Glomerular endothelial cell (primary cell): Measurements from ENCODE around the gene NDUFAB1. TPM values are rescaled to one million over a fixed set of nuclear protein-coding genes. Genes with fewer than 3 reads are reported as not detected.
"Not testable (repeated sequence)": the region's sequence is repeated elsewhere in the genome, so short reads cannot be mapped to it uniquely, and the experiment has no call there.

ENCODE experiments used
- DNase-seq: peaks from one replicate; pipeline ENCODE4 v3.0.0-alpha.2; 2011; ENCODE audit warnings: low read depth, low spot score; ENCODE audit errors: extremely low read depth
- total RNA-seq: library from RNA; depleted of rRNA; stranded (reverse); fragments of >200 nt; gene quantifications from 2 replicates; pipeline ENCODE4 v1.2.3, GENCODE V29; 2015

NDUFAB1 gene
- total RNA-seq, 1 donor from 2014 or later = 98.6 TPM

- DNase-seq = no peak
Measured at GRCh38 chr16:23584186-23585076, 11.7 kb downstream of the NDUFAB1 start.

GRCh38 chr16:23583271-23583670, 12.8 kb downstream of the NDUFAB1 start:
- not testable (repeated sequence) for DNase-seq

- no peak for DNase-seq
Measured at GRCh38 chr16:23581764-23582163, 14.4 kb downstream of the NDUFAB1 start.

- no peak for DNase-seq
Measured at GRCh38 chr16:23580391-23580790, 15.7 kb downstream of the NDUFAB1 start.

- no peak for DNase-seq
Measured at GRCh38 chr16:23579371-23579770, 16.7 kb downstream of the NDUFAB1 start.

- DNase-seq = no peak
Measured at GRCh38 chr16:23578101-23578830, 17.9 kb downstream of the NDUFAB1 start.

- no peak for DNase-seq
Measured at GRCh38 chr16:23577493-23577892, 18.6 kb downstream of the NDUFAB1 start.

GRCh38 chr16:23575834-23576233, 20.3 kb downstream of the NDUFAB1 start:
- DNase-seq = no peak

- DNase-seq = no peak
Measured at GRCh38 chr16:23573817-23574216, 22.3 kb downstream of the NDUFAB1 start.

- DNase-seq = no peak
Measured at GRCh38 chr16:23572394-23572793, 23.7 kb downstream of the NDUFAB1 start.

GRCh38 chr16:23571895-23572294, 24.2 kb downstream of the NDUFAB1 start:
- no peak for DNase-seq

- no peak for DNase-seq
Measured at GRCh38 chr16:23570992-23571632, 25.0 kb downstream of the NDUFAB1 start.

GRCh38 chr16:23567602-23568001, 28.5 kb downstream of the NDUFAB1 start:
- no peak for DNase-seq

GRCh38 chr16:23566724-23567123, 29.4 kb downstream of the NDUFAB1 start:
- no peak for DNase-seq

GRCh38 chr16:23564575-23565363, 31.3 kb downstream of the NDUFAB1 start:
- no peak for DNase-seq

GRCh38 chr16:23563186-23563585, 32.9 kb downstream of the NDUFAB1 start:
- DNase-seq = no peak

- DNase-seq = no peak
Measured at GRCh38 chr16:23562505-23562904, 33.6 kb downstream of the NDUFAB1 start.

GRCh38 chr16:23561586-23561985, 34.5 kb downstream of the NDUFAB1 start:
- no peak for DNase-seq

GRCh38 chr16:23557779-23558702, 38.1 kb downstream of the NDUFAB1 start:
- DNase-seq = no peak
